Vagina (tissue), 2 donors: ENCODE data around the gene EPC1.

ENCODE experiments used
- POLR2A ChIP-seq, 2 donors: fragments of 450-650 bp; IDR thresholded peaks; one replicate each; pipeline ENCODE4 v1.6.1; 2017; ENCODE audit warnings: antibody characterized with exemption in 2 of 2, mild to moderate bottlenecking in 2 of 2, moderate library complexity in 2 of 2
- TF ChIP-seq, protein P1 (sequence below), 3 experiments: fragments of 450-650 bp in 2 of 3; fragments of 200-600 bp in 1 of 3; sonication (generic) in 1 of 3; IDR thresholded peaks; one replicate each; pipeline ENCODE4 v1.5.1; 2017 to 2019; ENCODE audit warnings: antibody characterized with exemption in 3 of 3, mild to moderate bottlenecking in 2 of 3, moderate library complexity in 2 of 3

DNA sequence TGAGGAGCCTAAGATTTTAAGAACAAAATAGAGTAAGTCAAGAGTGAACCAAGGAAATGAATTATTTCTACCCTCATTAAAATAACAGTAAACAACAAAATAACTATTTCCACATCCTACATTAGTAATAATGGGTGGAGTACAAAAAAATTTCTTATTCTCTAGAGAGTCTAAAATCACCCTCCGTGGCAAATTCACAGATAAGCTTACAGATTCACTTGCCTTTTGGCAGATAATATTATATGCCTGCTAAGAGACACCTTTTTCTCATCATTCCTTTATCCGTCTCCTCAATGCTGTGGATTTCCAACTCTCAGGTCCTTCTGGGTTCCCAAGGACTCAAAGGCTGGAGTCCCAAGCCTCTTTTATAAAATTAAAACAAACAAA, 2.2 kb upstream of the EPC1 start:
- no peak for TF ChIP-seq POLR2A (IDR thresholded peaks at IDR 0.05)
- TF ChIP-seq, protein P1, sequence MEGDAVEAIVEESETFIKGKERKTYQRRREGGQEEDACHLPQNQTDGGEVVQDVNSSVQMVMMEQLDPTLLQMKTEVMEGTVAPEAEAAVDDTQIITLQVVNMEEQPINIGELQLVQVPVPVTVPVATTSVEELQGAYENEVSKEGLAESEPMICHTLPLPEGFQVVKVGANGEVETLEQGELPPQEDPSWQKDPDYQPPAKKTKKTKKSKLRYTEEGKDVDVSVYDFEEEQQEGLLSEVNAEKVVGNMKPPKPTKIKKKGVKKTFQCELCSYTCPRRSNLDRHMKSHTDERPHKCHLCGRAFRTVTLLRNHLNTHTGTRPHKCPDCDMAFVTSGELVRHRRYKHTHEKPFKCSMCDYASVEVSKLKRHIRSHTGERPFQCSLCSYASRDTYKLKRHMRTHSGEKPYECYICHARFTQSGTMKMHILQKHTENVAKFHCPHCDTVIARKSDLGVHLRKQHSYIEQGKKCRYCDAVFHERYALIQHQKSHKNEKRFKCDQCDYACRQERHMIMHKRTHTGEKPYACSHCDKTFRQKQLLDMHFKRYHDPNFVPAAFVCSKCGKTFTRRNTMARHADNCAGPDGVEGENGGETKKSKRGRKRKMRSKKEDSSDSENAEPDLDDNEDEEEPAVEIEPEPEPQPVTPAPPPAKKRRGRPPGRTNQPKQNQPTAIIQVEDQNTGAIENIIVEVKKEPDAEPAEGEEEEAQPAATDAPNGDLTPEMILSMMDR (IDR thresholded peaks at IDR 0.05), result no peak
